Measurements from ENCODE around the gene PLPP3.

The PLPP3 gene

DNA sequence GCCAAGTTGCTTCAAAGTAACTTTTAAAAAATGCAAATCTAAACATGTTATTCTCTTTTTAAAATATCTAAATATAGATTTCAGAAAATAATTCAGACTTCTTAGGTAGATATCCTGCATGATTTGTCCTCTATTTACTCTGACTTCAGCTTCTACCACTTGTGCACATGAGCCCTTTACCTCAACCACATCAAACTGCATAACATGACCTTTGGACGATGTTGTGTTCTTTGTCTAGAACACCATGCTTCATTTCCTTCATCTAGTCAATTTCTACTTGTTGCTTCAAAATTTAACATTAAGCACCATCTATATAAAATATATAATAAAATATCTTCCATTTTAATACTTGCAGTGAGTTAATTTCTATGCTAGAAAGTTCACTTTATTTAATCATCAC is 96.9 kb downstream of the PLPP3 start:
- TF ChIP-seq LEF1 (IDR thresholded peaks at IDR 0.05; ENCODE audit: borderline replicate concordance) = no peak
- TF ChIP-seq ARNT (IDR thresholded peaks at IDR 0.05) = no peak
- no peak for TF ChIP-seq CTBP1 (IDR thresholded peaks at IDR 0.05; ENCODE audit: borderline replicate concordance)
- no peak for TF ChIP-seq FOXK2 (IDR thresholded peaks at IDR 0.05)
- no peak for TF ChIP-seq BHLHE40 (IDR thresholded peaks at IDR 0.05; ENCODE audit: borderline replicate concordance)
- TF ChIP-seq NFRKB (IDR thresholded peaks at IDR 0.05) = no peak
- CTCF ChIA-PET = no interaction called here
- DNase-seq (ENCODE audit: extremely low spot score) = no peak
- POLR2A ChIA-PET = no interaction called here

DNA sequence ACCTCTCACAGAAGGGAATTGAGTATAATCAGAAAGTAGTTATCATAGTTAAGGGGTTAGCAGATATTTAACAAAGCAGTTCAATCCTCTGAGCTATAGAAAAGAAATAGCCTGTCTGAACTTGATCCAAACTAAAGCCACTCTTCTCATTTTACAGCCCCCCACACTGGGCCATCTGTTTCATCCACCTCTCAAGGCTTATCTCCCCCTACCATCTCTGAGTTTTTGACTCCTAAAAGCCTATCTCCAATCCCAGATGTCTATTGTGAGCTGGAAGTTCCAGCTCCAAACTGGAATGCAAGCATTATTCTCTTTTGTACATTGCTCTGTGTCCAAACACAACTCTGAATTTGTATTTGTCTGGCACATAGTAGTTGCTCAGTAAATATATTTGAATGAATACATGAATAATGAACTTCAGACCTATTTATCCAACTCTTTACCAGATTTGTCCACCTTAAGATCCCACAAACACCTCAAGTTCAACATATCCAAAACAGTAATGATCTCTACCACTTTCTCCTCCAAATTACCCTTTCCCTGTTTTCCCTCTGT is 98.1 kb downstream of the PLPP3 start:
- TF ChIP-seq HDGF (IDR thresholded peaks at IDR 0.05; ENCODE audit: borderline replicate concordance) = no peak
- no peak for TF ChIP-seq TARDBP (IDR thresholded peaks at IDR 0.05)
- no peak for TF ChIP-seq FOXK2 (IDR thresholded peaks at IDR 0.05)
- TF ChIP-seq FOXA1 (IDR thresholded peaks at IDR 0.05) = no peak
- ChIA-PET POLR2A (no interaction called here), CTCF (no interaction called here)

DNA sequence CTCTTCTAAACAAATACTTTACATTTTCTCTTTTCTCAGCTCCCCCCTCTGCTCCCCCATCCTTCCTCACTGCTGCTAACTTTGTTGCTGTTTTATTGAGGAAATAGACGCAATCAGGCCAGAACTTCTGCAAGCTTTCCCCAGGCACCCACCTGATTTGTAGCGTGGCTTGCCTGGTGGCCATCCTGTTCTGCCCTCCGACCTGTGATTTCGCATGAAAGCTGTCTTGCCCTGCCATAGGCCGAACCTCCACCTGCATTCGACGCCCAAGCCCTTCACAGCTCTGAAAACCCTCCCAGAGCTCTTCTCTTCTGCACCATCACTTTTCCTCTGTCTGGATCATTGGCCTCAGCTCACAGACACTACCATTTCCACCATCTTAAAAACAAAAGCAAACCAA is 100.6 kb downstream of the PLPP3 start:
- no peak for TF ChIP-seq TARDBP (IDR thresholded peaks at IDR 0.05)
- TF ChIP-seq SP1 (IDR thresholded peaks at IDR 0.05) = no peak
- TF ChIP-seq FOXK2 (IDR thresholded peaks at IDR 0.05) = no peak
- TF ChIP-seq FOXM1 (IDR thresholded peaks at IDR 0.05; ENCODE audit: borderline replicate concordance) = no peak
- TF ChIP-seq, protein P1, sequence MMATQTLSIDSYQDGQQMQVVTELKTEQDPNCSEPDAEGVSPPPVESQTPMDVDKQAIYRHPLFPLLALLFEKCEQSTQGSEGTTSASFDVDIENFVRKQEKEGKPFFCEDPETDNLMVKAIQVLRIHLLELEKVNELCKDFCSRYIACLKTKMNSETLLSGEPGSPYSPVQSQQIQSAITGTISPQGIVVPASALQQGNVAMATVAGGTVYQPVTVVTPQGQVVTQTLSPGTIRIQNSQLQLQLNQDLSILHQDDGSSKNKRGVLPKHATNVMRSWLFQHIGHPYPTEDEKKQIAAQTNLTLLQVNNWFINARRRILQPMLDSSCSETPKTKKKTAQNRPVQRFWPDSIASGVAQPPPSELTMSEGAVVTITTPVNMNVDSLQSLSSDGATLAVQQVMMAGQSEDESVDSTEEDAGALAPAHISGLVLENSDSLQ (IDR thresholded peaks at IDR 0.05) = no peak
- TF ChIP-seq SUZ12 (IDR thresholded peaks at IDR 0.05) = no peak
- TF ChIP-seq NFRKB (IDR thresholded peaks at IDR 0.05) = no peak
- no peak for TF ChIP-seq ELF4 (IDR thresholded peaks at IDR 0.05)
- no peak for TF ChIP-seq ZNF384 (IDR thresholded peaks at IDR 0.05)
- TF ChIP-seq CTBP1 (IDR thresholded peaks at IDR 0.05; ENCODE audit: borderline replicate concordance) = no peak
- TF ChIP-seq LEF1 (IDR thresholded peaks at IDR 0.05; ENCODE audit: borderline replicate concordance) = no peak
- TF ChIP-seq L3MBTL2 (conservative IDR thresholded peaks at IDR 0.05) = no peak
- TF ChIP-seq FOXA1 (IDR thresholded peaks at IDR 0.05) = no peak
- no peak for TF ChIP-seq ARNT (IDR thresholded peaks at IDR 0.05)
- TF ChIP-seq HDGF (IDR thresholded peaks at IDR 0.05; ENCODE audit: borderline replicate concordance) = no peak
- TF ChIP-seq BHLHE40 (IDR thresholded peaks at IDR 0.05; ENCODE audit: borderline replicate concordance) = no peak
- ChIA-PET CTCF (no interaction called here), POLR2A (no interaction called here)
- DNase-seq (ENCODE audit: extremely low spot score) = no peak

More for the DNA sequence above, 98.1 kb downstream of the PLPP3 start:
- DNase-seq (ENCODE audit: extremely low spot score) = no peak

DNA sequence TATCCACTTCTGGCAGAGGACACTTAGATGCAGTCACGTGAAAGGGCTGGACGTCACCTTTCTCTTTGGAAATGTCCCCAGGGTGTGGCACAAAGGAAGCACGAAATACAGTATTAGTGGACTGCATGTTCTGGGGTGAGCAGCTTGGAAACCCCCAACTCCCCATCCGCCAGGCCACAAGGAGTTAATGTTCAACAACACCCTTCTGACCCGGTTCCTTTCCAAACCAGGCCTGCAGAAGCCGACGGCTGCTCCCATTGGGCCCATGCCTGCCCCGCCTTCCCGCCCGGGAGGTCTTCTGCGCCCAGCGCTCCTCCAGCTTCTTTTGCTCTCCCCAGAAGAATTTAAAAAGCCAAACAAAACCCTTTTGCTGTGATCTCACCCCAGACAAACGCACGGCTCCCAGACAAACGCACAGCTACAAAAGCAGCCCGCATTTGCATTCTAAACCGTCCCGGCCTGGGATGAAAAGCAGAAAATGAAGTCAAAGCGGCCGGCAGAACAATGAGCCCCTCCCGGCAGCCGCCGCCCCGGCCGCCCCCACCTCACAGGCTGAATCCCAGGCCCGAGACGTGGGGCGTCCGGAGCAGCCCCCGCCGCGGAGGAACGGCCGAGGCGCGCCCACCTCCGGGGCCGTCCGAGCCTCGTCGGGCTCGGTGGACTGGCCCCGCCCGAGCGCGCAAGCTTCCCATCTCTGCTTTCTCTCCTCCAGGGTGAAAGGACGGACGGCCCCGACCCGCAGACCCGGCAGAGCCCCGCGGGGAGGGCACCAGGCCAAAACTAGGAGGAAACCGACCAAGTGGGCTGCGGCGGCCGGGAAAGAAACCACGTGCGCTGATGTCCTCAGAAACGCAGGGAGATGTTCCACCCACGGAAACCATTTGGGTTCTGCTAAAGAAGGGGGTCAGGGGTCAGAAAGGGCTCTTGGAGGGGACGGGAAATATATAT is 101.9 kb downstream of the PLPP3 start:
- CTCF ChIA-PET = no interaction called here
- no peak for DNase-seq (ENCODE audit: extremely low spot score)
- POLR2A ChIA-PET = no interaction called here

DNA sequence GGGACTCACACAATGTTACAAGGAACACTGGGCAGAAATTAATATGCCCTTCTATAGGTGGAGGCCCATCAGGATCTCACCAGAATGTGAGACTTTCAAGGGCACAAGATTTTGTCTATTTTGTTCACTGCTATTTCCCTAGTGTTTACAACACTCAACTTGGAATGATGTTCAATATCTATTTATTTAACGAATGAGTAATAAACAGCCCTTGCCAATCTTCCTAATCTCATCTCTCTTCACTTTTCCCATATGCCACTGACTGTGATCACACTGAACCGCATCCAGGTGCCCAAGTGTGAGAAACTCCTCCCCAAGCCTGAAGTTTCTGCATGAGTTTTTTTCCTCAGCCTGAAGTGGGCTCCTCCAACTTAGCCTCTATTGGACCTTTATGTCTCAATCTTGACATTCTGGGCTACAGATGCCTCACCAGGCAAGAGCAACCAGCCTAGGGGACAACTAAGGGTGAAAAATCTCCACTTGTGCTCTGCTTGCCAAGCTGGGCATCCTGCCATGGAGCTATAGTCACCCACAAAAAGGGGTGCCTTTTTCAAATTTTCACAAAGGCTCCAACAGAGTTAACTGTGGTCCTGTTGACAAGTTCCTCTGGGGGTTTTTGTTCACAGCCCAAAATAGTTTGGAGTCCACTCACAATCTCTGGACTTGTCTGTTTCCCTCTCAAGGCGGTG is 105.6 kb downstream of the PLPP3 start:
- ChIA-PET CTCF (no interaction called here), POLR2A (no interaction called here)
- DNase-seq (ENCODE audit: extremely low spot score) = no peak
- TF ChIP-seq L3MBTL2 (conservative IDR thresholded peaks at IDR 0.05) (no peak), FOXM1 (IDR thresholded peaks at IDR 0.05; ENCODE audit: borderline replicate concordance) (no peak), SP1 (IDR thresholded peaks at IDR 0.05) (no peak), BHLHE40 (IDR thresholded peaks at IDR 0.05; ENCODE audit: borderline replicate concordance) (no peak), ARNT (IDR thresholded peaks at IDR 0.05) (no peak), ZNF384 (IDR thresholded peaks at IDR 0.05) (no peak), LEF1 (IDR thresholded peaks at IDR 0.05; ENCODE audit: borderline replicate concordance) (no peak), CTBP1 (IDR thresholded peaks at IDR 0.05; ENCODE audit: borderline replicate concordance) (no peak), ELF4 (IDR thresholded peaks at IDR 0.05) (no peak), SUZ12 (IDR thresholded peaks at IDR 0.05) (no peak), FOXA1 (IDR thresholded peaks at IDR 0.05) (no peak), FOXK2 (IDR thresholded peaks at IDR 0.05) (no peak), TARDBP (IDR thresholded peaks at IDR 0.05) (no peak)
- TF ChIP-seq, protein P1 (IDR thresholded peaks at IDR 0.05) = no peak

More for the DNA sequence above, 101.9 kb downstream of the PLPP3 start:
- no peak for TF ChIP-seq ARNT (IDR thresholded peaks at IDR 0.05)
- TF ChIP-seq TARDBP (IDR thresholded peaks at IDR 0.05) = no peak
- no peak for TF ChIP-seq LEF1 (IDR thresholded peaks at IDR 0.05; ENCODE audit: borderline replicate concordance)
- no peak for TF ChIP-seq SUZ12 (IDR thresholded peaks at IDR 0.05)
- TF ChIP-seq SP1 (IDR thresholded peaks at IDR 0.05) = no peak
- TF ChIP-seq, protein P1 (IDR thresholded peaks at IDR 0.05) = no peak
- no peak for TF ChIP-seq L3MBTL2 (conservative IDR thresholded peaks at IDR 0.05)
- no peak for TF ChIP-seq HDGF (IDR thresholded peaks at IDR 0.05; ENCODE audit: borderline replicate concordance)
- no peak for TF ChIP-seq NFRKB (IDR thresholded peaks at IDR 0.05)
- TF ChIP-seq FOXA1 (IDR thresholded peaks at IDR 0.05) = no peak
- no peak for TF ChIP-seq ELF4 (IDR thresholded peaks at IDR 0.05)
- TF ChIP-seq CTBP1 (IDR thresholded peaks at IDR 0.05; ENCODE audit: borderline replicate concordance) = no peak
- no peak for TF ChIP-seq FOXM1 (IDR thresholded peaks at IDR 0.05; ENCODE audit: borderline replicate concordance)
- no peak for TF ChIP-seq ZNF384 (IDR thresholded peaks at IDR 0.05)
- no peak for TF ChIP-seq BHLHE40 (IDR thresholded peaks at IDR 0.05; ENCODE audit: borderline replicate concordance)
- TF ChIP-seq FOXK2 (IDR thresholded peaks at IDR 0.05) = no peak

Data from HEK293T (cell line).